Measurements from ENCODE around the gene MGRN1.

Gene MGRN1

GRCh38 chr16:4734063-4734729, 109.6 kb downstream of the MGRN1 start, which contains the start of the genes ANKS3 and DNAAF8 (continued):
- TF ChIP-seq ZNF404 (tag by site-specific recombination; IDR thresholded peaks at IDR 0.05) (no peak), ZNF521 (tag by site-specific recombination; IDR thresholded peaks at IDR 0.05) (no peak), ZNF266 (tag by site-specific recombination; IDR thresholded peaks at IDR 0.05; ENCODE audit: low read depth) (no peak), ZNF24 (tag by site-specific recombination; IDR thresholded peaks at IDR 0.05) (no peak), ZNF112 (tag by site-specific recombination; IDR thresholded peaks at IDR 0.05) (no peak), ELK4 (IDR thresholded peaks at IDR 0.05; ENCODE audit: borderline replicate concordance, low read depth, low read length) (no peak), ZBTB11 (tag by site-specific recombination; conservative IDR thresholded peaks at IDR 0.05; ENCODE audit: low read depth) (peak; percentile 97), ZNF843 (tag by site-specific recombination; IDR thresholded peaks at IDR 0.05) (no peak), RBAK (tag by site-specific recombination; IDR thresholded peaks at IDR 0.05) (no peak), ZNF366 (tag by site-specific recombination; conservative IDR thresholded peaks at IDR 0.05) (no peak), WT1 (tag by site-specific recombination; IDR thresholded peaks at IDR 0.05) (no peak), ZNF449 (tag by site-specific recombination; IDR thresholded peaks at IDR 0.05) (no peak), SP7 (tag by site-specific recombination; IDR thresholded peaks at IDR 0.05) (peak; percentile 64; the same call in 1 of the 2 replicates), ATF2 (tag by site-specific recombination; IDR thresholded peaks at IDR 0.05; ENCODE audit: low read depth) (no peak), ZXDB (tag by site-specific recombination; IDR thresholded peaks at IDR 0.05) (peak; percentile 71; the same call in 1 of the 2 replicates), ZNF791 (tag by site-specific recombination; IDR thresholded peaks at IDR 0.05) (no peak), GLIS2 (tag by site-specific recombination; IDR thresholded peaks at IDR 0.05) (peak; percentile 18; the same call in 1 of the 2 replicates), ZIC2 (tag by site-specific recombination; IDR thresholded peaks at IDR 0.05) (no peak), ZNF18 (tag by site-specific recombination; IDR thresholded peaks at IDR 0.05) (no peak), ZNF350 (tag by site-specific recombination; IDR thresholded peaks at IDR 0.05) (no peak), ZNF585B (tag by site-specific recombination; IDR thresholded peaks at IDR 0.05) (no peak), PATZ1 (tag by site-specific recombination; IDR thresholded peaks at IDR 0.05) (peak; percentile 76), ZFP37 (tag by site-specific recombination; IDR thresholded peaks at IDR 0.05) (no peak), ZNF311 (tag by site-specific recombination; IDR thresholded peaks at IDR 0.05; ENCODE audit: borderline replicate concordance) (no peak), PRDM10 (tag by site-specific recombination; IDR thresholded peaks at IDR 0.05) (peak; percentile 73)
